CD4-positive, alpha-beta T cell (primary cell): Measurements from ENCODE around the gene ATP5MC2. TPM values are rescaled to one million over a fixed set of nuclear protein-coding genes. Genes with fewer than 3 reads are reported as not detected.

ENCODE experiments used
- ATAC-seq: fragments of 200-7000 bp; cut with Tn5 transposase; one replicate; pipeline ENCODE4 v1.10.0; 2022; ENCODE audit warnings: mild to moderate bottlenecking; ENCODE audit not compliant: poor library complexity
- CTCF ChIA-PET: fragments of 350-600 bp; sonication (Branson Sonifier 250); formaldehyde crosslinking; loops from one replicate; lab custom pipeline; 2021; ENCODE audit warnings: antibody characterized with exemption, inconsistent platforms; lab: Charles Lee
- POLR2A ChIA-PET: fragments of 350-600 bp; sonication (Branson Sonifier 250); formaldehyde crosslinking; loops from one replicate; lab custom pipeline; 2021; ENCODE audit warnings: antibody characterized with exemption, inconsistent platforms; lab: Charles Lee
- DNase-seq, 14 experiments: peaks; one replicate each; pipeline ENCODE4 v3.0.0-alpha.2; 2013 to 2020; ENCODE audit warnings: mixed read lengths in 2 of 14
- H3K27ac ChIP-seq, 2 donors: one replicate each; pipeline versions ENCODE4 v1.5.1 to v1.7.0; 2013; ENCODE audit warnings: low read length in 2 of 2, low read depth in 1 of 2, mild to moderate bottlenecking in 1 of 2
- H3K27me3 ChIP-seq, 2 experiments: 1 replicate in 1 of 2; 2 replicates in 1 of 2; pipeline versions ENCODE4 v1.6.1 to v1.7.0; 2013; ENCODE audit warnings: low read length in 2 of 2, control low read depth in 1 of 2, mild to moderate bottlenecking in 1 of 2, moderate library complexity in 1 of 2; ENCODE audit not compliant: insufficient read depth in 2 of 2, control insufficient read depth in 1 of 2
- H3K36me3 ChIP-seq: one replicate; pipeline ENCODE4 v1.6.1; 2013; ENCODE audit warnings: low read length, control low read depth; ENCODE audit not compliant: insufficient read depth
- H3K4me1 ChIP-seq: one replicate; pipeline ENCODE4 v1.6.1; 2013; ENCODE audit warnings: low read length, control low read depth; ENCODE audit not compliant: insufficient read depth
- H3K4me3 ChIP-seq: one replicate; pipeline ENCODE4 v1.5.1; 2013; ENCODE audit warnings: mild to moderate bottlenecking, low read length, moderate library complexity
- H3K9me3 ChIP-seq, 2 experiments: 1 replicate in 1 of 2; 2 replicates in 1 of 2; pipeline versions ENCODE4 v1.6.1 to v1.7.0; 2013; ENCODE audit warnings: low read length in 2 of 2, mild to moderate bottlenecking in 2 of 2, control low read depth in 1 of 2, moderate library complexity in 1 of 2; ENCODE audit not compliant: control insufficient read depth in 1 of 2, insufficient read depth in 1 of 2
- H3K27ac Mint-ChIP-seq: one replicate; pipeline ENCODE4 v1.8.0; 2020; ENCODE audit warnings: mixed read lengths
- H3K27me3 Mint-ChIP-seq: one replicate; pipeline ENCODE4 v1.8.0; 2021; ENCODE audit warnings: mixed read lengths
- H3K36me3 Mint-ChIP-seq: one replicate; pipeline ENCODE4 v1.8.0; 2021; ENCODE audit warnings: low read depth, mixed read lengths
- H3K4me1 Mint-ChIP-seq: one replicate; pipeline ENCODE4 v1.8.0; 2021; ENCODE audit warnings: low read depth, mixed read lengths
- H3K4me3 Mint-ChIP-seq: one replicate; pipeline ENCODE4 v1.8.0; 2020; ENCODE audit warnings: mild to moderate bottlenecking, mixed read lengths
- H3K9me3 Mint-ChIP-seq: one replicate; pipeline ENCODE4 v1.8.0; 2020; ENCODE audit warnings: mixed read lengths
- CTCF ChIP-seq: fragments of 200-600 bp; IDR thresholded peaks from one replicate; pipeline ENCODE4 v1.8.0; 2022; ENCODE audit warnings: antibody characterized with exemption, mild to moderate bottlenecking
- intact Hi-C, 2 experiments: fragments of 100-400 bp; cut with DNase I in 1 of 2; cut with micrococcal nuclease in 1 of 2; formaldehyde crosslinking; loops; one replicate each; pipeline versions ENCODE4 v1.15.1 to v1.9.0; 2023 to 2025; cut with DNase I, micrococcal nuclease
- total RNA-seq, 174 experiments: library from RNA in 2 of 174; stranded (reverse) in 2 of 174; gene quantifications; one replicate each; pipeline ENCODE4 v1.2.3 and lab custom pipeline; 2021 to 2026

Gene ATP5MC2
- total RNA-seq, 2 experiments from 2014 or later, result 235 to 245 TPM

- Histone ChIP-seq H3K4me3 (peak overlapping the region; percentile 28), H3K27me3 (peaks cover 73 to 82% of the 10 kb centered on the region in 2 experiments), H3K9me3 (peaks cover 0 to 13% of the 10 kb centered on the region in 2 experiments), H3K36me3 (no peaks in the 10 kb centered on the region), H3K27ac (no peak overlapping the region), H3K4me1 (peaks cover 28% of the 10 kb centered on the region)
- no peak for TF ChIP-seq CTCF
- CTCF ChIA-PET, result interaction anchor here (1.0 to 1.4 kb wide), 2 partner anchors 19 to 51 kb away, joined by 3 to 7 read pairs; partner anchors contain the start of gene ATP5MC2
- intact Hi-C loops, result no loop called here
- POLR2A ChIA-PET, result interaction anchor here (1.6 to 1.7 kb wide), 2 partner anchors 19 to 48 kb away, joined by 3 to 5 read pairs; partner anchors contain the start of gene ATP5MC2
- H3K27ac Mint-ChIP-seq, result no peak overlapping the region
- peak in 6 of 14 experiments; percentile 15 to 62 (median 50) for DNase-seq
- peak overlapping the region; percentile 65 for H3K4me3 Mint-ChIP-seq
- H3K36me3 Mint-ChIP-seq, result no peaks in the 10 kb centered on the region
- peak; percentile 65 for ATAC-seq
- peaks cover 90% of the 10 kb centered on the region for H3K27me3 Mint-ChIP-seq
- no peaks in the 10 kb centered on the region for H3K9me3 Mint-ChIP-seq
- peaks cover 32% of the 10 kb centered on the region for H3K4me1 Mint-ChIP-seq
Observed at GRCh38 chr12:53695152-53696145, 19.6 kb upstream of the ATP5MC2 start.

GRCh38 chr12:53694756-53695151 lies 18.9 kb upstream of the ATP5MC2 start:
- Mint-ChIP-seq H3K9me3 (no peaks in the 10 kb centered on the region), H3K27ac (no peak overlapping the region), H3K27me3 (peaks cover 83% of the 10 kb centered on the region), H3K36me3 (no peaks in the 10 kb centered on the region), H3K4me3 (peak overlapping the region; percentile 65), H3K4me1 (peaks cover 32% of the 10 kb centered on the region)
- Histone ChIP-seq H3K27me3 (peaks cover 66 to 76% of the 10 kb centered on the region in 2 experiments), H3K27ac (no peak overlapping the region), H3K4me1 (peaks cover 28% of the 10 kb centered on the region), H3K4me3 (peak overlapping the region; percentile 28), H3K36me3 (no peaks in the 10 kb centered on the region), H3K9me3 (peaks cover 0 to 13% of the 10 kb centered on the region in 2 experiments)
- intact Hi-C loops, result no loop called here
- no peak for ATAC-seq
- CTCF ChIA-PET, result interaction anchor here (1.0 to 1.4 kb wide), 2 partner anchors 19 to 52 kb away, joined by 3 to 7 read pairs; partner anchors contain the start of gene ATP5MC2
- no peak for TF ChIP-seq CTCF
- POLR2A ChIA-PET, result interaction anchor here (1.6 to 1.7 kb wide), 2 partner anchors 18 to 49 kb away, joined by 3 to 5 read pairs; partner anchors contain the start of gene ATP5MC2
- no peak for DNase-seq

GRCh38 chr12:53688134-53688533 lies 12.3 kb upstream of the ATP5MC2 start:
- Histone ChIP-seq H3K4me1 (no peaks in the 10 kb centered on the region), H3K27me3 (peaks cover 10 to 14% of the 10 kb centered on the region in 2 experiments), H3K9me3 (peaks cover 0 to 5% of the 10 kb centered on the region in 2 experiments), H3K27ac (no peak overlapping the region), H3K4me3 (no peak overlapping the region), H3K36me3 (no peaks in the 10 kb centered on the region)
- DNase-seq (no peak), ATAC-seq (no peak)
- POLR2A ChIA-PET, result interaction anchor here (0.8 kb wide), 1 partner anchor 9 kb away, joined by 4 read pairs; no protein-coding TSS in a partner anchor
- intact Hi-C loops, result no loop called here
- Mint-ChIP-seq H3K36me3 (no peaks in the 10 kb centered on the region), H3K4me1 (no peaks in the 10 kb centered on the region), H3K27me3 (peaks cover 22% of the 10 kb centered on the region), H3K4me3 (no peak overlapping the region), H3K27ac (no peak overlapping the region), H3K9me3 (no peaks in the 10 kb centered on the region)
- TF ChIP-seq CTCF, result no peak
- CTCF ChIA-PET, result no interaction called here
